Neural cell (in vitro differentiated cells): ENCODE results near the gene BMP2.

ENCODE experiments used
- TF ChIP-seq, protein P1 (sequence below): fragments of 450-650 bp; IDR thresholded peaks from 2 replicates; pipeline ENCODE4 v1.5.1; 2014; ENCODE audit warnings: antibody characterized with exemption, mild to moderate bottlenecking, moderate library complexity; ENCODE audit not compliant: poor library complexity, severe bottlenecking
- TF ChIP-seq, protein P2 (sequence below): IDR thresholded peaks from 2 replicates; pipeline ENCODE4 v1.6.1; 2012; ENCODE audit warnings: borderline replicate concordance

DNA sequence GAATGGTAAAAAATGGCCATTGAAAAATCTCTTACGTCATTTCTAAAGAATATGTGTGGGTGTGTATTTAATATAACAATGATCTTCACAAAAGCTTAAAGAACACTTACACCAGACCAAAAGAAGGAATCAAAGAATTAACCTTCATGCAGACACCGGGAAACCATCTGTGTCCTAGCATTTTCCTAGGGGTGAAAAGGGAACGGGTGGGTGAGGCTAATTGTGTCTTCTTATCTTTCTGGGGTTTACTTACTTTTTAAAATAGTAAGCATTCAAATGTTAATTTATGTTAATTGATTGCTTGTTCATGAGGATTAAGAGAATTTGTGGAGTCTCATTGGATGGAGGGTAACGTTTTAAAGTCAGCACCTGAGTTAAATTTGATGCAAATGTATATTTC lies 47.5 kb downstream of the BMP2 start:
- TF ChIP-seq, protein P1, sequence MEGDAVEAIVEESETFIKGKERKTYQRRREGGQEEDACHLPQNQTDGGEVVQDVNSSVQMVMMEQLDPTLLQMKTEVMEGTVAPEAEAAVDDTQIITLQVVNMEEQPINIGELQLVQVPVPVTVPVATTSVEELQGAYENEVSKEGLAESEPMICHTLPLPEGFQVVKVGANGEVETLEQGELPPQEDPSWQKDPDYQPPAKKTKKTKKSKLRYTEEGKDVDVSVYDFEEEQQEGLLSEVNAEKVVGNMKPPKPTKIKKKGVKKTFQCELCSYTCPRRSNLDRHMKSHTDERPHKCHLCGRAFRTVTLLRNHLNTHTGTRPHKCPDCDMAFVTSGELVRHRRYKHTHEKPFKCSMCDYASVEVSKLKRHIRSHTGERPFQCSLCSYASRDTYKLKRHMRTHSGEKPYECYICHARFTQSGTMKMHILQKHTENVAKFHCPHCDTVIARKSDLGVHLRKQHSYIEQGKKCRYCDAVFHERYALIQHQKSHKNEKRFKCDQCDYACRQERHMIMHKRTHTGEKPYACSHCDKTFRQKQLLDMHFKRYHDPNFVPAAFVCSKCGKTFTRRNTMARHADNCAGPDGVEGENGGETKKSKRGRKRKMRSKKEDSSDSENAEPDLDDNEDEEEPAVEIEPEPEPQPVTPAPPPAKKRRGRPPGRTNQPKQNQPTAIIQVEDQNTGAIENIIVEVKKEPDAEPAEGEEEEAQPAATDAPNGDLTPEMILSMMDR = no peak
- TF ChIP-seq, protein P2, sequence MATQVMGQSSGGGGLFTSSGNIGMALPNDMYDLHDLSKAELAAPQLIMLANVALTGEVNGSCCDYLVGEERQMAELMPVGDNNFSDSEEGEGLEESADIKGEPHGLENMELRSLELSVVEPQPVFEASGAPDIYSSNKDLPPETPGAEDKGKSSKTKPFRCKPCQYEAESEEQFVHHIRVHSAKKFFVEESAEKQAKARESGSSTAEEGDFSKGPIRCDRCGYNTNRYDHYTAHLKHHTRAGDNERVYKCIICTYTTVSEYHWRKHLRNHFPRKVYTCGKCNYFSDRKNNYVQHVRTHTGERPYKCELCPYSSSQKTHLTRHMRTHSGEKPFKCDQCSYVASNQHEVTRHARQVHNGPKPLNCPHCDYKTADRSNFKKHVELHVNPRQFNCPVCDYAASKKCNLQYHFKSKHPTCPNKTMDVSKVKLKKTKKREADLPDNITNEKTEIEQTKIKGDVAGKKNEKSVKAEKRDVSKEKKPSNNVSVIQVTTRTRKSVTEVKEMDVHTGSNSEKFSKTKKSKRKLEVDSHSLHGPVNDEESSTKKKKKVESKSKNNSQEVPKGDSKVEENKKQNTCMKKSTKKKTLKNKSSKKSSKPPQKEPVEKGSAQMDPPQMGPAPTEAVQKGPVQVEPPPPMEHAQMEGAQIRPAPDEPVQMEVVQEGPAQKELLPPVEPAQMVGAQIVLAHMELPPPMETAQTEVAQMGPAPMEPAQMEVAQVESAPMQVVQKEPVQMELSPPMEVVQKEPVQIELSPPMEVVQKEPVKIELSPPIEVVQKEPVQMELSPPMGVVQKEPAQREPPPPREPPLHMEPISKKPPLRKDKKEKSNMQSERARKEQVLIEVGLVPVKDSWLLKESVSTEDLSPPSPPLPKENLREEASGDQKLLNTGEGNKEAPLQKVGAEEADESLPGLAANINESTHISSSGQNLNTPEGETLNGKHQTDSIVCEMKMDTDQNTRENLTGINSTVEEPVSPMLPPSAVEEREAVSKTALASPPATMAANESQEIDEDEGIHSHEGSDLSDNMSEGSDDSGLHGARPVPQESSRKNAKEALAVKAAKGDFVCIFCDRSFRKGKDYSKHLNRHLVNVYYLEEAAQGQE = no peak
